ENCODE data around the gene MS4A14. TPM values are rescaled to one million over a fixed set of nuclear protein-coding genes. Genes with fewer than 3 reads are reported as not detected.

Gene MS4A14
- total and polyA plus RNA-seq, 7 experiments from 2014 or later: 0.13 to 5.6 (median 0.37) TPM; not detected in 4

DNA sequence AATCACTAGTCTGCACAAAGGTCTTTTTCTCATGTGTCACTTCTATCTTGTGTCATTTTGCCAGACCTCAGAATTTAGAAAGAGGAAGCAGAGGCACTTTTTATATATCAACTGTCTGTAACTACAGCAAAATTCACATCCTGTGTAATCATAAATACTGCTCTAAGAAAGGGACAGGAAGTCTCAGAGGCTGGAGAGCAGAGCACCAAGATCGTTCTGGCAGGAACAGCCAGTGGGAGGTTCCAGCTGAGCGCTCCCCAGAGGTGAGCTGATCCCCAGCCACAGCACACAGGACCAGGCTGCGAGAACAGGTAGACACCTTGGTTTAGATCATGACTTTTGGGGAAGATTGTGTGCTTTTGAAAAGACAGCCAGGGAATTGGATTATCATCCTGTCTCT is 17.9 kb upstream of the MS4A14 start, which contains the start of gene MS4A7:
MS4A7 (plus strand) TSS at position 179 of the 400 bp plus-strand sequence. CDS start 4,610 bp downstream, outside the sequence.
- H3K4me3 ChIP-seq (ENCODE audit: low read length): no peak within 1 kb of the TSS
- H3K4me1 ChIP-seq (ENCODE audit: control insufficient read depth in 2 of 2, insufficient read depth in 2 of 2, low read length in 2 of 2): no peaks in the 10 kb centered on the region
- intact Hi-C loops (cut with micrococcal nuclease): no loop called here
- ChIA-PET POLR2A (no interaction called here), CTCF (interaction anchor here (0.6 kb wide), 1 partner anchor 476 kb away, joined by 3 read pairs; no protein-coding TSS in a partner anchor)
- peaks cover 12 to 47% (median 20%) of the 10 kb centered on the region in 5 donors for H3K27me3 Mint-ChIP-seq
- ATAC-seq (peak; percentile 82), DNase-seq (no peak)
- H3K36me3 Mint-ChIP-seq: no peaks in the 10 kb centered on the region
- no peak within 1 kb of the TSS for H3K27ac Mint-ChIP-seq
- H3K4me1 Mint-ChIP-seq: peaks cover 0 to 12% (median 9%) of the 10 kb centered on the region in 7 donors
- no peak within 1 kb of the TSS for H3K4me3 Mint-ChIP-seq
- H3K27me3 ChIP-seq (ENCODE audit: control insufficient read depth in 2 of 2, insufficient read depth in 2 of 2, low read length in 2 of 2): no peaks in the 10 kb centered on the region
- no peaks in the 10 kb centered on the region for H3K9me3 Mint-ChIP-seq
- H3K9me3 ChIP-seq (ENCODE audit: control insufficient read depth in 2 of 3, low read length in 3 of 3): no peaks in the 10 kb centered on the region
- no peak within 1 kb of the TSS for H3K27ac ChIP-seq (ENCODE audit: low read depth, low read length)
- H3K36me3 ChIP-seq (ENCODE audit: control insufficient read depth in 2 of 3, insufficient read depth in 3 of 3, low read length in 3 of 3): no peaks in the 10 kb centered on the region

DNA sequence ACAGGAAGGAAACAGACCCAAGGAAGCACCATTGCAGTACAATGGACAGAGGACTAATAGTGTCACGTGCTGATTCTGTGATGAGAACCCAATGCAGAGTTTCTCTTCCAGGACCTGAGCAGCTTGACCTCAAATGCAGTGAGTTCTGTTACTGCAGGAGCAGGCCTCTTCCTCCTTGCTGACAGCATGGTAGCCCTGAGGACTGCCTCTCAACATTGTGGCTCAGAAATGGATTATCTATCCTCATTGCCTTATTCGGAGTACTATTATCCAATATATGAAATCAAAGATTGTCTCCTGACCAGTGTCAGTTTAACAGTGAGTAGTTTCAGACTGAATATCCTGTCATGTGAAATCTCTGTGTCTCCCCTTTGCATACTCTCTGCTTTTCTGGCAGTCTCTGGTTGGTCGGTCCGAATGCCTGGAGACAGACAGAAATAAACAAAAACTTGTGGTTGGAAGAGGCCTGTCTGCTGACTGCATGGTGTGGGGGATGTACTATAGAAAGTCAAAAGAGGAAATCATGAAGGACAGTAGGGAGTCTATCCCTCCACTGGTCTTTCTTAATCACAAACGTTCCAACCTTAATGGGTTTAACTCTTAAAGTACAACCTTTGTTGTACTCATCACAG is 6.9 kb upstream of the MS4A14 start:
- no peaks in the 10 kb centered on the region for H3K27me3 ChIP-seq (ENCODE audit: control insufficient read depth in 2 of 2, insufficient read depth in 2 of 2, low read length in 2 of 2)
- no peak overlapping the region for H3K4me3 Mint-ChIP-seq
- no peaks in the 10 kb centered on the region for H3K36me3 Mint-ChIP-seq
- ATAC-seq (peak; percentile 90), DNase-seq (no peak)
- H3K36me3 ChIP-seq (ENCODE audit: control insufficient read depth in 2 of 3, insufficient read depth in 3 of 3, low read length in 3 of 3): no peaks in the 10 kb centered on the region
- H3K27ac ChIP-seq (ENCODE audit: low read depth, low read length): no peak overlapping the region
- no peaks in the 10 kb centered on the region for H3K4me1 ChIP-seq (ENCODE audit: control insufficient read depth in 2 of 2, insufficient read depth in 2 of 2, low read length in 2 of 2)
- peaks cover 0 to 2% (median 0%) of the 10 kb centered on the region in 11 donors for H3K9me3 Mint-ChIP-seq
- peaks cover 0 to 8% (median 0%) of the 10 kb centered on the region in 7 donors for H3K4me1 Mint-ChIP-seq
- H3K9me3 ChIP-seq (ENCODE audit: control insufficient read depth in 2 of 3, low read length in 3 of 3): no peaks in the 10 kb centered on the region
- H3K4me3 ChIP-seq (ENCODE audit: low read length): no peak overlapping the region
- intact Hi-C loops (cut with micrococcal nuclease): no loop called here
- ChIA-PET POLR2A (no interaction called here), CTCF (no interaction called here)
- no peak overlapping the region for H3K27ac Mint-ChIP-seq
- H3K27me3 Mint-ChIP-seq: peaks cover 3 to 36% (median 8%) of the 10 kb centered on the region in 5 donors

- peaks cover 0 to 8% (median 0%) of the 10 kb centered on the region in 7 donors for H3K4me1 Mint-ChIP-seq
- POLR2A ChIA-PET: no interaction called here
Measured at GRCh38 chr11:60390419-60390818, 5.8 kb upstream of the MS4A14 start.

DNA sequence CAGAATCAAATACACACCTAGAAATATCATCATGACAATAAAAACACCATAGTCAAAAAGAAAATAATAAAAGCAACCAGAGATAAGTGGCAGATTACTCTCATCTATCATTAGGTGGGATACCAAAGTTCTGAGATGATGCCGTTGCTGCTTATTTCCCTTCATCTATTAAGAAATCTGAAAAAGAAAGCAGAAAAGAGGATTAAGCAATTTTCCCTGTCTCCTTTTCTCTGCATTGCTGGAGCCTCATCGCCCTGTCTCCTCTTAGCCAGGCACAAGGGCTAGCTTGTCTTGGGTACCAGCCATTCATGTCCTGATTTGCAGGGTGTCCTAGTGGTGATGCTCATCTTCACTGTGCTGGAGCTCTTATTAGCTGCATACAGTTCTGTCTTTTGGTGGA is 3.9 kb upstream of the MS4A14 start:
- Mint-ChIP-seq H3K9me3 (peaks cover 0 to 2% (median 0%) of the 10 kb centered on the region in 11 donors), H3K27ac (no peak overlapping the region), H3K4me3 (no peak overlapping the region), H3K27me3 (peaks cover 0 to 23% (median 10%) of the 10 kb centered on the region in 5 donors), H3K4me1 (peaks cover 0 to 10% (median 0%) of the 10 kb centered on the region in 7 donors), H3K36me3 (no peaks in the 10 kb centered on the region)
- Histone ChIP-seq H3K4me1 (ENCODE audit: control insufficient read depth in 2 of 2, insufficient read depth in 2 of 2, low read length in 2 of 2) (no peaks in the 10 kb centered on the region), H3K9me3 (ENCODE audit: control insufficient read depth in 2 of 3, low read length in 3 of 3) (no peaks in the 10 kb centered on the region), H3K27ac (ENCODE audit: low read depth, low read length) (no peak overlapping the region), H3K4me3 (ENCODE audit: low read length) (no peak overlapping the region), H3K27me3 (ENCODE audit: control insufficient read depth in 2 of 2, insufficient read depth in 2 of 2, low read length in 2 of 2) (no peaks in the 10 kb centered on the region), H3K36me3 (ENCODE audit: control insufficient read depth in 2 of 3, insufficient read depth in 3 of 3, low read length in 3 of 3) (no peaks in the 10 kb centered on the region)
- CTCF ChIA-PET: no interaction called here
- no peak for ATAC-seq
- POLR2A ChIA-PET: no interaction called here
- no peak for DNase-seq
- intact Hi-C loops (cut with micrococcal nuclease): no loop called here

More at GRCh38 chr11:60390419-60390818, 5.8 kb upstream of the MS4A14 start:
- Mint-ChIP-seq H3K27me3 (peaks cover 3 to 29% (median 7%) of the 10 kb centered on the region in 5 donors), H3K36me3 (no peaks in the 10 kb centered on the region), H3K27ac (no peak overlapping the region), H3K4me3 (no peak overlapping the region), H3K9me3 (peaks cover 0 to 2% (median 0%) of the 10 kb centered on the region in 11 donors)
- Histone ChIP-seq H3K36me3 (ENCODE audit: control insufficient read depth in 2 of 3, insufficient read depth in 3 of 3, low read length in 3 of 3) (no peaks in the 10 kb centered on the region), H3K27ac (ENCODE audit: low read depth, low read length) (no peak overlapping the region), H3K27me3 (ENCODE audit: control insufficient read depth in 2 of 2, insufficient read depth in 2 of 2, low read length in 2 of 2) (no peaks in the 10 kb centered on the region), H3K4me3 (ENCODE audit: low read length) (no peak overlapping the region), H3K4me1 (ENCODE audit: control insufficient read depth in 2 of 2, insufficient read depth in 2 of 2, low read length in 2 of 2) (no peaks in the 10 kb centered on the region), H3K9me3 (ENCODE audit: control insufficient read depth in 2 of 3, low read length in 3 of 3) (no peaks in the 10 kb centered on the region)
- DNase-seq (no peak), ATAC-seq (no peak)
- intact Hi-C loops (cut with micrococcal nuclease): no loop called here
- CTCF ChIA-PET: no interaction called here

DNA sequence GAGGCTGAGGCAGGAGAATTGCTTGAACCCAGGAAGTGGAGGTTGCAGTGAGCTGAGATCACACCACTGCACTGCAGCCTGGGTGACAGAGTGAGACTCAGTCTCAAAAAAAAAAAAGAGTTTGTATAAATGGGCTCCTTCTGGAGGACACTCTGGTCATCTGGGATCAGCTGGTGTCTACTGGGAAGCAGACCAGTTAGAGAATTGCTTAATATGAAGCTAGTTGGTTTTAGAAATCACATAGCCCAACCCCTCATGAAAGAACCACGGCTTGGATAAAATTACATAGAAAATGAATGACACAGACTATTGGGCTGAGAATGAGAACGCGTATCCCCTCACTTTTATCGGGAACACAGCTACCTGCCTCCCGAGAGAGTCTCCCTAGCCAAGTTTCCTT is 3.2 kb upstream of the MS4A14 start:
- ChIA-PET CTCF (no interaction called here), POLR2A (no interaction called here)
- no peak overlapping the region for H3K4me3 Mint-ChIP-seq
- ATAC-seq: no peak
- no peak for DNase-seq
- no peak overlapping the region for H3K4me3 ChIP-seq (ENCODE audit: low read length)
- H3K36me3 Mint-ChIP-seq: no peaks in the 10 kb centered on the region
- no peaks in the 10 kb centered on the region for H3K27me3 ChIP-seq (ENCODE audit: control insufficient read depth in 2 of 2, insufficient read depth in 2 of 2, low read length in 2 of 2)
- H3K4me1 Mint-ChIP-seq: peaks cover 0 to 11% (median 0%) of the 10 kb centered on the region in 7 donors
- H3K27ac ChIP-seq (ENCODE audit: low read depth, low read length): no peak overlapping the region
- no peak overlapping the region for H3K27ac Mint-ChIP-seq
- no peaks in the 10 kb centered on the region for H3K9me3 ChIP-seq (ENCODE audit: control insufficient read depth in 2 of 3, low read length in 3 of 3)
- H3K9me3 Mint-ChIP-seq: peaks cover 0 to 2% (median 0%) of the 10 kb centered on the region in 11 donors
- H3K4me1 ChIP-seq (ENCODE audit: control insufficient read depth in 2 of 2, insufficient read depth in 2 of 2, low read length in 2 of 2): no peaks in the 10 kb centered on the region
- H3K36me3 ChIP-seq (ENCODE audit: control insufficient read depth in 2 of 3, insufficient read depth in 3 of 3, low read length in 3 of 3): no peaks in the 10 kb centered on the region
- peaks cover 0 to 23% (median 11%) of the 10 kb centered on the region in 5 donors for H3K27me3 Mint-ChIP-seq
- intact Hi-C loops (cut with micrococcal nuclease): no loop called here

- ChIA-PET POLR2A (no interaction called here), CTCF (no interaction called here)
- Histone ChIP-seq H3K27me3 (ENCODE audit: control insufficient read depth in 2 of 2, insufficient read depth in 2 of 2, low read length in 2 of 2) (no peaks in the 10 kb centered on the region), H3K27ac (ENCODE audit: low read depth, low read length) (no peak overlapping the region), H3K36me3 (ENCODE audit: control insufficient read depth in 2 of 3, insufficient read depth in 3 of 3, low read length in 3 of 3) (no peaks in the 10 kb centered on the region), H3K9me3 (ENCODE audit: control insufficient read depth in 2 of 3, low read length in 3 of 3) (no peaks in the 10 kb centered on the region), H3K4me3 (ENCODE audit: low read length) (no peak overlapping the region), H3K4me1 (ENCODE audit: control insufficient read depth in 2 of 2, insufficient read depth in 2 of 2, low read length in 2 of 2) (no peaks in the 10 kb centered on the region)
- Mint-ChIP-seq H3K9me3 (peaks cover 0 to 2% (median 0%) of the 10 kb centered on the region in 11 donors), H3K36me3 (no peaks in the 10 kb centered on the region), H3K4me3 (no peak overlapping the region), H3K27ac (no peak overlapping the region), H3K4me1 (peaks cover 0 to 4% (median 0%) of the 10 kb centered on the region in 7 donors), H3K27me3 (peaks cover 0 to 20% (median 12%) of the 10 kb centered on the region in 5 donors)
- DNase-seq (no peak), ATAC-seq (no peak)
- intact Hi-C loops (cut with micrococcal nuclease): no loop called here
Measured at GRCh38 chr11:60394666-60395380, 1.4 kb upstream of the MS4A14 start.

Measured in naive thymus-derived CD4-positive, alpha-beta T cell (primary cell).